ENCODE measurements around the gene PTPRT. TPM values are rescaled to one million over a fixed set of nuclear protein-coding genes. Genes with fewer than 3 reads are reported as not detected.
"Not testable (repeated sequence)": the region's sequence is repeated elsewhere in the genome, so short reads cannot be mapped to it uniquely, and the experiment has no call there.

Gene PTPRT
- total RNA-seq, 1 donor from 2014 or later = not detected

- DNase-seq (ENCODE audit: low spot score) = no peak
These were observed 270.4 kb downstream of the PTPRT start for GRCh38 chr20:42919316-42919715.

- no peak for DNase-seq (ENCODE audit: low spot score)
These were observed 274.6 kb downstream of the PTPRT start for GRCh38 chr20:42915081-42915480.

GRCh38 chr20:42914302-42914701, 275.4 kb downstream of the PTPRT start:
- no peak for DNase-seq (ENCODE audit: low spot score)

DNA sequence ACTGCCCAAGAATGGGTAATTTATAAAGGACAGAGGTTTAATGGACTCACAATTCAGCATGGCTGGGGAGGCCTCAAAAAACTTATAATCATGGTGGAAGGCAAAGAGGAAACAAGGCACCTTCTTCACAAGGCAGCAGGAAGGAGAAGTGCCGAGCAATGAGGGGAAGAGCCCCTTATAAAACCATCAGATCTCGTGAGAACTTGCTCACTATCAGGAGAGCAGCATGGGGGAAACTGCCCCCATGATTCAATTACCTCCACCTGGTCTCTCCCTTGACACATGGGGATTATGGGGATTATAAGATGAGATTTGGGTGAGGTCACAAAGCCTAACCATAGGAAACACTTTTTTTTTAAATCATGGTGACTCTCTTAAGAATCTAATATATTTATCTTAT, 278.9 kb downstream of the PTPRT start:
- DNase-seq (ENCODE audit: low spot score) = not testable (repeated sequence)

- DNase-seq (ENCODE audit: low spot score) = no peak
These were observed 282.0 kb downstream of the PTPRT start for GRCh38 chr20:42907730-42908129.

DNA sequence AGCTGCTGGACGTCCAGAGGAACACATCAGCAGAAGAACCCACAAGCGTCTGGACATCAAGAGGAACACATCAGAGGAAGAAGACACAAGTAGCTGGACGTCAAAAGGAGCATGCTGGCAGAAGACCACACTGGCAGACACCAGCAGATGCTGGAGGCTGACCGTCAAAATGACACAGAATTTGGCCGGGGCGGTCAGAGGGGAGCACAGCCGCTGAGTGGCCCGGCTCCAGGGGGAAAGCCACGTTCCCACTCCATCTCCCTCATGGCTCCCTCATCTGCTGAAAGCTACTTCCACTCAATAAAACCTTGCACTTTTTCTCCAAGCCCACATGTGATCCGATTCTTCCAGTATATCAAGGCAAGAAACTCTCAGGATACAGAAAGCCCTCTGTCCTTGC, 283.6 kb downstream of the PTPRT start:
- no peak for DNase-seq (ENCODE audit: low spot score)

DNA sequence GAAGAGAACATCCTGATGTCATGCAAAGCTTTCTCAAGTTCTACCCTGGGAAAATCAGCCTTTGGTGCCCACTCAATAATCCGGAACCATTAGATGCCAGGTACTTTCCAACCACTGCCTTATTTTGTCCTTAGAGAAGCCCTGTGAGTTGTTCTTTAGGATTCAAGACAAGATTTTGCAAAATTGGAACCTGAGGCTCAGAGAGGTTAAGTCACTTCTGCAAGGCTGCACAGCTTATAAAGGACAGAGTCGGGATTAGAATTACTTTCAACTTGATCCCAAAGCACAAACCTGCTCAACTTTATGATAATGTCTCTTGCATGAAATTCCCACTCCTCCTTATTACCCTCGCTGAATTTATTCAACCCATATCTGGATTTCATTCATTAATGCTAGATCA, 287.2 kb downstream of the PTPRT start:
- no peak for DNase-seq (ENCODE audit: low spot score)

DNA sequence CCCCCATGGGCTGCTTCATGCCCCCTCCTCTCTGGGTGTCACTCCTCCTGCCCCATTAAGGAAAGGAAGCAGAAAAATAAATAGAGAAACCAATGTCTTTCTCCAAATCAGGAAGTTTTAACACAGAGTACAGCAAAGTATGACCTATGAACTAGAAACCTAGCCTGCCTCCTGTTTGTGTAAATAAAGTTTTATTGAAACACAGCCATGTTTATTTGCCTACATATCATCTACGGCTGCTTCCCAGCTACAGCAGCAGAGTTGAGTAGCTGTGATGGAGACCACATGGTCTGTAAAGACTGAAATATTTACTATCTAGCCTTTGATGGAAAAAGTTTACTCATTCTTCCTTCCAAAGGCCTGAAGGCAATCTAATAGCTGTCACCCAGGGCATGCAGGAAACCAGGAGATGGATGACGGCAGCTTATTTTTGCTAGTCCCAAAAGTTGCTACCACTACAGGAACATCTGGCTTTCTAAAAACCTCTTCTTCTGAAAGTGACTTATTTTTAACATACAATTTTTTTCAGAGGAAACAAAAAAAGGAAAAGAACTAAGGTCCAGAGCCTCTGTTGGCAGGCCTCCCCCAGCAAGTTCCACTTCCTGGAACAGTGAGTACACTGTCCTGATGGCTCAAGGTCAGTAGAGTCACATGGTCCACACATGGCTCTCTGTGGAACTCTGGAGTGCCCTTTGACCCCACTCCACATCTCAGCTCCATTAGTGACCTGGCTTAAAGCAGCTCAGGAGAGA, 287.8 kb downstream of the PTPRT start:
- DNase-seq (ENCODE audit: low spot score) = no peak

DNA sequence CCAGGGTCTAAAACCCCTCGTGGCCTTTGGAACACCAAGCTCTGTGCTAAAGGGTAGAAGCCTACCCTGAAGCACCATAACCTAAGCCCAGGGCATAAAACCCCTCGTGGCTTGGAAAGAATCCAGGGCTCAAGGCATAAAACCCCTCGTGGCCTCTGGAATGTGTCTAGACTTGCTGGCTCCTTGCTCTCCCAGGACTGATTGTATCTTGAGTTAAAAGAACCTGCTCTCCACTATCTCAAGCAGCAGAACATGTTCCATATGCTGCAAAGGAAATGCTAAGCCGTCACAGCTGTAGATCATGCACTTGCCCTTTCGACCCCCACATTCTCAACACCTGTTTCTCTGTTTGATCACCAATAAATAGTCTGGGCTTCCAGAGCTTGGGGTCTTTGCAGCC, 288.9 kb downstream of the PTPRT start:
- not testable (repeated sequence) for DNase-seq (ENCODE audit: low spot score)

DNA sequence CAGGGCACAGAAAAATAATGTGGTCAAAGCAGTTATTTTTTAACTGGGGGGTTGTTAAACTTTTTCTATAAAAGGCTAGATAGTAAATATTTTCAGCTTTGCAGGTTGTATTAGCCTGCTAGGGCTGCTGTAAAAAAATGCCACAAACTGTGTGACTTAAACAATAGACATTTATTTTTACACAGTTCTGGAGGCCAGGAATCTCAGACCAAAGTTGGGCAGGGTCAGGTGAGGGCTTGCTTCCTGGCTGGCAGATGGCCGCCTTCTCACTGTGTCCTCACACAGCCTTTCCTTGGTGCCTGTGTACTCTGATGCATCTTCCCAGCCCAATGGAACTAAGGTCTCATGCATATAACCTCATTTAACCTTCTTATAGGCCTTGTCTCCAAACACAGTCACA, 294.7 kb downstream of the PTPRT start:
- no peak for DNase-seq (ENCODE audit: low spot score)

DNA sequence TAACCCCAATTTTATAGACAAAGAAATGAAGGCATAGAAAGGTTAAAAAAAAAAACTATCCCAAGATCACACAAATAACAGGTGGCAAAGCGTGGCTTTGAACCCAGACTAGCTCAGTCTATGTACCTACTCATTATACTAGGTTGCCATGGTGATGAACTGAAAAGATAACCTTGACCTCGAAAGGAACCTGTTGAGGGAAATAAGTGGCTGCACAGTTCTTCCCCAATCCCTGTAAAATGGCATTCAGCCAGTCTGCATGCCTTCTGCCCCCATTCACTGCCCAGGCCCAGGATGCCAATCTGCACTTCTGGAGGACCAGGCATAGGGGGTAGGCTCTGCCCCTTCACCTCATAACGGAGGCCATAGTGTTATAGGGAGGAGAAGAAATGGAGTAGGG, 295.2 kb downstream of the PTPRT start:
- DNase-seq (ENCODE audit: low spot score) = no peak

- no peak for DNase-seq (ENCODE audit: low spot score)
These were observed 300.2 kb downstream of the PTPRT start for GRCh38 chr20:42889517-42889916.

DNA sequence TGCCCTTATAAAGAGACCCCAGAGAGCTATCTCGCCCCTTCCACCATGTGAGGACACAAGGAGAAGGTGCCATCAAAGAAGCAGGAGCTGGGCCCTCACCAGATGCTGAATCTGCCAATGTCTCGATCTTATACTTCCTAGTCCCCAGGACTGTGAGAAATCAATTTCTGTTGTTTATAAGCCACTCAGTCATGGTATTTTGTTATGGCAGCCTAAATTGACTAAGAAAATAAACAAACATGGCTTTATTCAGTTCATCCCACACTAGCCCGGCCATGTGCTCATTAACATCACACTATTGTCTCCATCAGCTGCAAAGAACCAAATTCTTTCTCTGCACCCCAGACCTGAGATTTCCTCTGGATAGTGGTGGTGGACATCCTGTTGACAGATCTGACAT, 302.4 kb downstream of the PTPRT start:
- DNase-seq (ENCODE audit: low spot score) = no peak

- no peak for DNase-seq (ENCODE audit: low spot score)
These were observed 302.9 kb downstream of the PTPRT start for GRCh38 chr20:42886801-42887200.

GRCh38 chr20:42886046-42886445, 303.7 kb downstream of the PTPRT start:
- no peak for DNase-seq (ENCODE audit: low spot score)

- no peak for DNase-seq (ENCODE audit: low spot score)
These were observed 314.1 kb downstream of the PTPRT start for GRCh38 chr20:42875581-42875980.

- DNase-seq (ENCODE audit: low spot score) = no peak
These were observed 316.4 kb downstream of the PTPRT start for GRCh38 chr20:42873259-42873658.

DNA sequence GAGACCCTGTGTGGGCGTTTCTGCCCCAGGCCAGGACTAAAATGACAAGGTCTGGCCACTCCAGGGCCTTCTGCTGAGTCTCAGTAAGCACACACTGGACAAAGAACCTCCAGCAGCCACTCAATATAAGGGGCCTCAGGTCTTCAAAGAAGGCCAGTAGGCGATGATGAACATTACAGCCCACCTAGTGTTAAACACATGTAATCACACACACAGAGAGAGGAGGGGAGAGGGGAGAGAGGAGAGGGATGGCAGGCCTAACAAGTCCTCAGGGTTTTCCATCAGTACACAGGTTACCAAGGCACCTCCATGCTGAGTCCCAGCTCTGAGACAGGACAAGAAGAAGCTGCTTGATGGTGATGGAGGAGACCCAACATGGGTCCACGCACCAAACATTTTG, 325.6 kb downstream of the PTPRT start:
- DNase-seq (ENCODE audit: low spot score) = no peak

- no peak for DNase-seq (ENCODE audit: low spot score)
These were observed 327.3 kb downstream of the PTPRT start for GRCh38 chr20:42862446-42862845.

DNA sequence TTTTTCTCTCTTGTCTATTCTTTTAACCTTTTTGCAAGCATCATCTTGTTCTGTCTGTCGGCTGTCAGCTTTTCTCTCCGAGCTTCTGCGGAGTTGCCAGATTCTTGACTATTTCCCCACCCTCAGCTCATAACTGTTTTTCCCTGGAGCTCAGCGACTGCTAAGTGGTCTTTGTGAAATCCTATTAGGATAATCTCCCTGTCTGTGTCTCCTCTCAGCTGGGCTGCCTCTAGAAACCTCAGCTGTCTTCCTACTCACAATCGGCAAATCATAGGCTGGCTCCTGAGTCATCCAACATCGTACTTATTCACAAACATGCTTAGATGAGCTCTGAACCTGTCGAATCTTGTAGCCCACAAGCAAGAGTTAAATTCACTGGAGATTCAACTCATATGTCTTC, 332.3 kb downstream of the PTPRT start:
- no peak for DNase-seq (ENCODE audit: low spot score)

- DNase-seq (ENCODE audit: low spot score) = no peak
These were observed 333.8 kb downstream of the PTPRT start for GRCh38 chr20:42855896-42856295.

- DNase-seq (ENCODE audit: low spot score) = no peak
These were observed 337.0 kb downstream of the PTPRT start for GRCh38 chr20:42852691-42853090.

- DNase-seq (ENCODE audit: low spot score) = no peak
These were observed 342.8 kb downstream of the PTPRT start for GRCh38 chr20:42846784-42847490.

Data from mesenteric fat pad (tissue), 1 donor.